Gastrocnemius medialis (tissue), 4 donors: ENCODE measurements around the gene DPYSL4.

Experiments used
- POLR2A ChIP-seq, 2 donors: fragments of 450-650 bp; IDR thresholded peaks; one replicate each; pipeline ENCODE4 v1.6.1; 2017; ENCODE audit warnings: antibody characterized with exemption in 2 of 2, mild to moderate bottlenecking in 2 of 2, moderate library complexity in 2 of 2
- TF ChIP-seq, protein P1 (sequence below), 5 experiments: fragments of 450-650 bp in 3 of 5; fragments of 200-600 bp in 2 of 5; sonication (generic) in 2 of 5; IDR thresholded peaks in 4 of 5; conservative IDR thresholded peaks in 1 of 5; 1 replicate in 4 of 5; 2 replicates in 1 of 5; pipeline ENCODE4 v1.5.1; 2016 to 2019; ENCODE audit warnings: antibody characterized with exemption in 5 of 5, mild to moderate bottlenecking in 3 of 5, moderate library complexity in 3 of 5

DNA sequence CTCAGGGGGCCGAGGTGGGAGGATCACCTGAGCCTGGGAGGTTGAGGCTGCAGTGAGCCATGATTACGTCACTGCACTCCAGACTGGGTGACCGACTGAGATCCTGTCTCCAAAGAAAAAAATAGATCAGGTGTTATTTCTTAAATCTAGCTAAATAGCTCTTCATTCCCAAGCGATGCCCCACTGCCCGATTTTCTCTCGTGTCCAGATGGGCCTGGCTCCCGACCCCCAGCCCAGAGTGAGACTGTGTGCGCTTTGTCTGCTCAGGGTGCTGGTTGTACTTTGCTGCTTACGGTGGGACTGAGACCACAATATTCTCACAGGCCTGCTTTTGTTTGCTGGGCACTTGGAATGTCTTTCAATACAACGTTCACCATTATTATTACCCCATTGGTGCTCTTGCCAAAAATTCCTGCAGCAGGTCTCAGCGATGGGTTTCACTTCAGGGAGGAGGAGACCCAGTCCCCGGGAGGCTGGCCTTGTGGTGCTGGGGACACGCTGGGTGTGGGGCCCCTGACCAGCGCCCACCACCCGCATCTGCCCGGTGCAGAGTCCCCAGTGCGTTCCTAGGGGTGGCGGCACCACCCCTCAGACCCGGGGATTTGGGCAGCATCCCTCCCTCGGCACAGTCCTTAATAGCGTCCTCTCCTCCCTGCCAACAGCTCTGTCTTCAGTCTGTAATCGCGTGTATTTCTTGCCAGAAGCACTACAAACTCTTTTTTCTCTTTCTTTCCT lies 20.4 kb upstream of the DPYSL4 start:
- TF ChIP-seq, protein P1, sequence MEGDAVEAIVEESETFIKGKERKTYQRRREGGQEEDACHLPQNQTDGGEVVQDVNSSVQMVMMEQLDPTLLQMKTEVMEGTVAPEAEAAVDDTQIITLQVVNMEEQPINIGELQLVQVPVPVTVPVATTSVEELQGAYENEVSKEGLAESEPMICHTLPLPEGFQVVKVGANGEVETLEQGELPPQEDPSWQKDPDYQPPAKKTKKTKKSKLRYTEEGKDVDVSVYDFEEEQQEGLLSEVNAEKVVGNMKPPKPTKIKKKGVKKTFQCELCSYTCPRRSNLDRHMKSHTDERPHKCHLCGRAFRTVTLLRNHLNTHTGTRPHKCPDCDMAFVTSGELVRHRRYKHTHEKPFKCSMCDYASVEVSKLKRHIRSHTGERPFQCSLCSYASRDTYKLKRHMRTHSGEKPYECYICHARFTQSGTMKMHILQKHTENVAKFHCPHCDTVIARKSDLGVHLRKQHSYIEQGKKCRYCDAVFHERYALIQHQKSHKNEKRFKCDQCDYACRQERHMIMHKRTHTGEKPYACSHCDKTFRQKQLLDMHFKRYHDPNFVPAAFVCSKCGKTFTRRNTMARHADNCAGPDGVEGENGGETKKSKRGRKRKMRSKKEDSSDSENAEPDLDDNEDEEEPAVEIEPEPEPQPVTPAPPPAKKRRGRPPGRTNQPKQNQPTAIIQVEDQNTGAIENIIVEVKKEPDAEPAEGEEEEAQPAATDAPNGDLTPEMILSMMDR (IDR thresholded peaks at IDR 0.05 in 4 of 5, conservative IDR thresholded peaks at IDR 0.05 in 1 of 5), result no peak
- TF ChIP-seq POLR2A (IDR thresholded peaks at IDR 0.05), result no peak
